ENCODE measurements around the gene FCER2. TPM values are rescaled to one million over a fixed set of nuclear protein-coding genes. Genes with fewer than 3 reads are reported as not detected.

Gene FCER2
- total and polyA plus RNA-seq, 2 of the 13 experiments (the other 11 are each of a cell fraction or from before 2014, with no cell fraction given) = not detected

GRCh38 chr19:7680606-7681339 is 21.2 kb downstream of the FCER2 start, which contains the start of gene TRAPPC5 (continued):
- TF ChIP-seq SNAPC4 (CRISPR knock-in tag; IDR thresholded peaks at IDR 0.05) = no peak
- no peak for TF ChIP-seq NCOR1 (IDR thresholded peaks at IDR 0.05; ENCODE audit: borderline replicate concordance, low read length)
- TF ChIP-seq, protein P1, sequence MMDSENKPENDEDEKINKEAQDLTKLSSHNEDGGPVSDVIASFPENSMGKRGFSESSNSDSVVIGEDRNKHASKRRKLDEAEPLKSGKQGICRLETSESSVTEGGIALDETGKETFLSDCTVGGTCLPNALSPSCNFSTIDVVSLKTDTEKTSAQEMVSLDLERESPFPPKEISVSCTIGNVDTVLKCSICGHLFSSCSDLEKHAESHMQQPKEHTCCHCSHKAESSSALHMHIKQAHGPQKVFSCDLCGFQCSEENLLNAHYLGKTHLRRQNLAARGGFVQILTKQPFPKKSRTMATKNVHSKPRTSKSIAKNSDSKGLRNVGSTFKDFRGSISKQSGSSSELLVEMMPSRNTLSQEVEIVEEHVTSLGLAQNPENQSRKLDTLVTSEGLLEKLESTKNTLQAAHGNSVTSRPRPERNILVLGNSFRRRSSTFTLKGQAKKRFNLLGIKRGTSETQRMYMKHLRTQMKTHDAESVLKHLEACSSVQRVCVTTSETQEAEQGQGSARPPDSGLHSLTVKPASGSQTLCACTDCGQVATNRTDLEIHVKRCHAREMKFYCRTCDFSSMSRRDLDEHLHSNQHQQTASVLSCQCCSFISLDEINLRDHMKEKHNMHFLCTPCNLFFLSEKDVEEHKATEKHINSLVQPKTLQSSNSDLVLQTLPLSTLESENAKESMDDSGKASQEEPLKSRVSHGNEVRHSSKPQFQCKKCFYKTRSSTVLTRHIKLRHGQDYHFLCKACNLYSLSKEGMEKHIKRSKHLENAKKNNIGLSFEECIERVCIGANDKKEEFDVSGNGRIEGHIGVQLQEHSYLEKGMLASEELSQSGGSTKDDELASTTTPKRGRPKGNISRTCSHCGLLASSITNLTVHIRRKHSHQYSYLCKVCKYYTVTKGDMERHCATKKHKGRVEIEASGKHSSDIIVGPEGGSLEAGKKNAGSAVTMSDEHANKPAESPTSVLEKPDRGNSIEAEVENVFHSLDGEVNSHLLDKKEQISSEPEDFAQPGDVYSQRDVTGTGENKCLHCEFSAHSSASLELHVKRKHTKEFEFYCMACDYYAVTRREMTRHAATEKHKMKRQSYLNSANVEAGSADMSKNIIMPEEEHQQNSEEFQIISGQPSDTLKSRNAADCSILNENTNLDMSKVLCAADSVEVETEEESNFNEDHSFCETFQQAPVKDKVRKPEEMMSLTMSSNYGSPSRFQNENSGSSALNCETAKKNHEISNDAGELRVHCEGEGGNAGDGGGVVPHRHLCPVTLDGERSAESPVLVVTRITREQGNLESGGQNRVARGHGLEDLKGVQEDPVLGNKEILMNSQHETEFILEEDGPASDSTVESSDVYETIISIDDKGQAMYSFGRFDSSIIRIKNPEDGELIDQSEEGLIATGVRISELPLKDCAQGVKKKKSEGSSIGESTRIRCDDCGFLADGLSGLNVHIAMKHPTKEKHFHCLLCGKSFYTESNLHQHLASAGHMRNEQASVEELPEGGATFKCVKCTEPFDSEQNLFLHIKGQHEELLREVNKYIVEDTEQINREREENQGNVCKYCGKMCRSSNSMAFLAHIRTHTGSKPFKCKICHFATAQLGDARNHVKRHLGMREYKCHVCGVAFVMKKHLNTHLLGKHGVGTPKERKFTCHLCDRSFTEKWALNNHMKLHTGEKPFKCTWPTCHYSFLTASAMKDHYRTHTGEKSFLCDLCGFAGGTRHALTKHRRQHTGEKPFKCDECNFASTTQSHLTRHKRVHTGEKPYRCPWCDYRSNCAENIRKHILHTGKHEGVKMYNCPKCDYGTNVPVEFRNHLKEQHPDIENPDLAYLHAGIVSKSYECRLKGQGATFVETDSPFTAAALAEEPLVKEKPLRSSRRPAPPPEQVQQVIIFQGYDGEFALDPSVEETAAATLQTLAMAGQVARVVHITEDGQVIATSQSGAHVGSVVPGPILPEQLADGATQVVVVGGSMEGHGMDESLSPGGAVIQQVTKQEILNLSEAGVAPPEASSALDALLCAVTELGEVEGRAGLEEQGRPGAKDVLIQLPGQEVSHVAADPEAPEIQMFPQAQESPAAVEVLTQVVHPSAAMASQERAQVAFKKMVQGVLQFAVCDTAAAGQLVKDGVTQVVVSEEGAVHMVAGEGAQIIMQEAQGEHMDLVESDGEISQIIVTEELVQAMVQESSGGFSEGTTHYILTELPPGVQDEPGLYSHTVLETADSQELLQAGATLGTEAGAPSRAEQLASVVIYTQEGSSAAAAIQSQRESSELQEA (CRISPR knock-in tag; IDR thresholded peaks at IDR 0.05; ENCODE audit: not compliant biosample characterization) = peak; percentile 14
- no peak for TF ChIP-seq ATM (IDR thresholded peaks at IDR 0.05; ENCODE audit: borderline replicate concordance)
- no peak for TF ChIP-seq ZSCAN12 (CRISPR knock-in tag; IDR thresholded peaks at IDR 0.05)
- TF ChIP-seq, protein P2, sequence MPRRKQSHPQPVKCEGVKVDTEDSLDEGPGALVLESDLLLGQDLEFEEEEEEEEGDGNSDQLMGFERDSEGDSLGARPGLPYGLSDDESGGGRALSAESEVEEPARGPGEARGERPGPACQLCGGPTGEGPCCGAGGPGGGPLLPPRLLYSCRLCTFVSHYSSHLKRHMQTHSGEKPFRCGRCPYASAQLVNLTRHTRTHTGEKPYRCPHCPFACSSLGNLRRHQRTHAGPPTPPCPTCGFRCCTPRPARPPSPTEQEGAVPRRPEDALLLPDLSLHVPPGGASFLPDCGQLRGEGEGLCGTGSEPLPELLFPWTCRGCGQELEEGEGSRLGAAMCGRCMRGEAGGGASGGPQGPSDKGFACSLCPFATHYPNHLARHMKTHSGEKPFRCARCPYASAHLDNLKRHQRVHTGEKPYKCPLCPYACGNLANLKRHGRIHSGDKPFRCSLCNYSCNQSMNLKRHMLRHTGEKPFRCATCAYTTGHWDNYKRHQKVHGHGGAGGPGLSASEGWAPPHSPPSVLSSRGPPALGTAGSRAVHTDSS (CRISPR knock-in tag; conservative IDR thresholded peaks at IDR 0.05) = peak; percentile 82; the same call in 1 of the 2 replicates
- TF ChIP-seq ZSCAN30 (CRISPR knock-in tag; IDR thresholded peaks at IDR 0.05) = no peak
- TF ChIP-seq CENPT (CRISPR knock-in tag; IDR thresholded peaks at IDR 0.05; ENCODE audit: low read depth) = no peak
- no peak for TF ChIP-seq ZC3H13 (CRISPR knock-in tag; IDR thresholded peaks at IDR 0.05)
- TF ChIP-seq ZNF792 (CRISPR knock-in tag; IDR thresholded peaks at IDR 0.05) = no peak
- TF ChIP-seq SP4 (CRISPR knock-in tag; IDR thresholded peaks at IDR 0.05) = peak; percentile 85; the same call in 1 of the 2 replicates
- TF ChIP-seq ZNF724P (CRISPR knock-in tag; IDR thresholded peaks at IDR 0.05; ENCODE audit: borderline replicate concordance) = peak; percentile 88; the same call in 1 of the 2 replicates
- no peak for TF ChIP-seq ZNF75D (CRISPR knock-in tag; IDR thresholded peaks at IDR 0.05; ENCODE audit: borderline replicate concordance)
- TF ChIP-seq SP1 (IDR thresholded peaks at IDR 0.05) = no peak
- TF ChIP-seq SP1 (CRISPR knock-in tag; IDR thresholded peaks at IDR 0.05) = peak; percentile 85
